Common myeloid progenitor, CD34-positive (primary cell): ENCODE results near the gene CXCL5.
"Not testable (repeated sequence)": the region's sequence is repeated elsewhere in the genome, so short reads cannot be mapped to it uniquely, and the experiment has no call there.

Source experiments
- CTCF ChIA-PET: fragments of 350-600 bp; sonication (Branson Sonifier 250); formaldehyde crosslinking; loops from one replicate; lab custom pipeline; 2021; ENCODE audit warnings: antibody characterized with exemption; lab: Charles Lee
- POLR2A ChIA-PET: fragments of 350-600 bp; sonication (Branson Sonifier 250); formaldehyde crosslinking; loops from one replicate; lab custom pipeline; 2021; ENCODE audit warnings: antibody characterized with exemption; lab: Charles Lee
- DNase-seq, 3 donors: peaks; one replicate each; pipeline versions ENCODE4 v3.0.0 to v3.0.0-alpha.2; 2013
- H3K27ac ChIP-seq, 2 experiments: 1 replicate in 1 of 2; 2 replicates in 1 of 2; pipeline ENCODE4 v1.7.0; 2013; ENCODE audit warnings: inconsistent platforms in 2 of 2, low read length in 2 of 2, mild to moderate bottlenecking in 2 of 2, low read depth in 1 of 2, moderate library complexity in 1 of 2; ENCODE audit not compliant: severe bottlenecking in 2 of 2, insufficient read depth in 1 of 2, poor library complexity in 1 of 2
- H3K27me3 ChIP-seq, 5 experiments: replicated peaks in 2 of 5; 1 replicate in 3 of 5; 2 replicates in 2 of 5; pipeline versions ENCODE4 v1.6.1 to v1.7.0; 2013; ENCODE audit warnings: low read length in 4 of 5, mild to moderate bottlenecking in 2 of 5, moderate library complexity in 2 of 5, inconsistent platforms in 1 of 5; ENCODE audit not compliant: insufficient read depth in 5 of 5, control insufficient read depth in 4 of 5
- H3K36me3 ChIP-seq, 4 experiments: 1 replicate in 2 of 4; 2 replicates in 2 of 4; pipeline versions ENCODE4 v1.6.1 to v1.7.0; 2013; ENCODE audit warnings: low read length in 3 of 4, control low read depth in 1 of 4, mild to moderate bottlenecking in 1 of 4; ENCODE audit not compliant: control insufficient read depth in 4 of 4, insufficient read depth in 4 of 4
- H3K4me1 ChIP-seq, 4 experiments: 1 replicate in 3 of 4; 2 replicates in 1 of 4; pipeline versions ENCODE4 v1.6.1 to v1.7.1; 2013; ENCODE audit warnings: low read length in 3 of 4, mild to moderate bottlenecking in 3 of 4, control low read depth in 1 of 4, inconsistent platforms in 1 of 4, moderate library complexity in 1 of 4; ENCODE audit not compliant: control insufficient read depth in 4 of 4, insufficient read depth in 4 of 4; ENCODE audit errors: control extremely low read depth in 1 of 4
- H3K4me3 ChIP-seq, 7 experiments: 1 replicate in 4 of 7; 2 replicates in 3 of 7; pipeline versions ENCODE4 v1.5.1 to v1.7.0; 2013; ENCODE audit warnings: mild to moderate bottlenecking in 7 of 7, low read length in 6 of 7, moderate library complexity in 6 of 7, inconsistent platforms in 2 of 7, low read depth in 2 of 7, control low read depth in 1 of 7; ENCODE audit not compliant: insufficient read depth in 4 of 7, control insufficient read depth in 1 of 7; ENCODE audit errors: extremely low read depth in 1 of 7
- H3K9me3 ChIP-seq, 5 experiments: 1 replicate in 4 of 5; 2 replicates in 1 of 5; pipeline versions ENCODE4 v1.6.1 to v1.7.1; 2013; ENCODE audit warnings: low read length in 4 of 5, mild to moderate bottlenecking in 2 of 5, inconsistent platforms in 1 of 5, low read depth in 1 of 5, moderate library complexity in 1 of 5; ENCODE audit not compliant: control insufficient read depth in 4 of 5, insufficient read depth in 2 of 5; ENCODE audit errors: control extremely low read depth in 1 of 5
- WGBS: methylation state at CpG from one replicate; pipeline ENCODE4 v1.1.5; 2013; ENCODE audit not compliant: insufficient coverage; 5-methylcytosine and 5-hydroxymethylcytosine counted together

Gene CXCL5

DNA sequence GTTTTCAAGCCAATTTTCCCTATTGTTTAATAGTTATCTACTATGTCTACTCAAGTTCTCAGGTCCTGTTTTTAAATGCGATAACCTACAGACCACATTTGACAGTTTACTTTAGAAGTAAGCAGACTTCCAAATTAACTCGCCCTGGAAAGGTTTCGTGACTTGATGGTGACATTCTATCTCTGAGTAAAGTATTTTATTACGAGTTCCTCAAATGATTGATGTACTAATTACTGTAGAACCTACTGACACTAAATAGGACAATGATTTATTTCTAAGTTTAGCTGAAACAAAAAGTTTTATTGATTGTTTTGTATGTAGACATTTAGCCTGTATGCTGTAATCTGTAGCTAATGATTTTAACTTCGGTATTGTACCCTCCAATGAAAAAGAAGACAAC lies 8.5 kb downstream of the CXCL5 start:
- no CpG with 5 or more reads among the region's 5 CpGs for WGBS
- Histone ChIP-seq H3K4me3 (no peak overlapping the region), H3K36me3 (no peaks in the 10 kb centered on the region), H3K27ac (no peak overlapping the region), H3K4me1 (peaks cover 0 to 27% (median 12%) of the 10 kb centered on the region in 4 experiments), H3K27me3 (no peaks in the 10 kb centered on the region), H3K9me3 (no peaks in the 10 kb centered on the region)
- no peak for DNase-seq
- ChIA-PET CTCF (interaction anchor here (0.6 to 1.4 kb wide), 2 partner anchors 48 to 111 kb away, joined by 3 to 4 read pairs; no protein-coding TSS in a partner anchor), POLR2A (no interaction called here)

DNA sequence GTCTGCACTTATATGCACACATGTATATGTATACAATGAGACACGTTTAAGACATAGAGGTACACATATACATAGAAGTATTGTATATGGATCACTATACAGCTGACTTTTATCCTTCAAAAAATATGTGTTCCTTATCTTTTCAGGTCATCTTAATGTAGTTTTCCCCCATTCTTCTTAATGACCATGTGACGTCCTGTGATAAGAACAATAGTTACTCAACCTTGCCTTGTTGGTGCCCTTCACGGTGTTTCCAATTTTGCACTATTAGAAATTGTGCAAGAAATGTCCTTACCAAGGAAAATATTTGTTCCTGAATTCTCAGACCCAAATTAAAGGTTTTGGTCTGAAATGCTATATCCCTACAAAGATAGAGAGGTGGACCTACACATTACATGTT lies 9.4 kb downstream of the CXCL5 start:
- Histone ChIP-seq H3K27ac (no peak overlapping the region), H3K36me3 (no peaks in the 10 kb centered on the region), H3K9me3 (no peaks in the 10 kb centered on the region), H3K27me3 (no peaks in the 10 kb centered on the region), H3K4me3 (no peak overlapping the region), H3K4me1 (peaks cover 0 to 27% (median 12%) of the 10 kb centered on the region in 4 experiments)
- ChIA-PET CTCF (no interaction called here), POLR2A (no interaction called here)
- no peak for DNase-seq
- 14% methylated on average over 1 of the region's 3 CpGs for WGBS

DNA sequence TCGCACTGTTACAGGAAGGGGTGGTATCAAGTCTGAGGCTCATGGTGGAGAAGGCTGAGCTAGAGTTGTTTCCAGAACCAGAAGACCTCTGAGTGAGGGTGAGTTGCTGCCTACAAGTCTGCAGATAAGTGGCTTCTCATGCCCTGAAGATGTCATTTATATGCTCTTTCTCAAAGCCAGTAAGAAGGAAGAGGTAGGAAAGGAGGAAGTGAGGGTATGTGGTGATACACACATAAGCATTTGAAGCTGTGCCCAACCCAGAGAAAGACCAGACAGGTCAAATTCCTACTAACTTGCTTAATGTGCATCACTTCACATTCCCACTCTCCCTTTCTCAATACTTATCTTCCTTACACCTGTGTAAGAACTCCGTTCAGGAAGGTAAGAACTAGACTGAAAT lies 10.4 kb downstream of the CXCL5 start, which contains the start of gene PPBP:
Gene PPBP (minus strand): TSS at position 130 of the 400 bp plus-strand sequence. CDS start 87 bp downstream, at position 43.
- no peak within 1 kb of the TSS for H3K27ac ChIP-seq
- no peaks in the 10 kb centered on the region for H3K27me3 ChIP-seq
- H3K9me3 ChIP-seq, result no peaks in the 10 kb centered on the region
- ChIA-PET POLR2A (no interaction called here), CTCF (no interaction called here)
- H3K36me3 ChIP-seq, result no peaks in the 10 kb centered on the region
- peak in 2 of 3 donors; percentile 58 to 69 for DNase-seq
- no peak within 1 kb of the TSS for H3K4me3 ChIP-seq
- WGBS, result 57% methylated on average over 1 of the region's 2 CpGs
- H3K4me1 ChIP-seq, result peaks cover 0 to 27% (median 12%) of the 10 kb centered on the region in 4 experiments

DNA sequence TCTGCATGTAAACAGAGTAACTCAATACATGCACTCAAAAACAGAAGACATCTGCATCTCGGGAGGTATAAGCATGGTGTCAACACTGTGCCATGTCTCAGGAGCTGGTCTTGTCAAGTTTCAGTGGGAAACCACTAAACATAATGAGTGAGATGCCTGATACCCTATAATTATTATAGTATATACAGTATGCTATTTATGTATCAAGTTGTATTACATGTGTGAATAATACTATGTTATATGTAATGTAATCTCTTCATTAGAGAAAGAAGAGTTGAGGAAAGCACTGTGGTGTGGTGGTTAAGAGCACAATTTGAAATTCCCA lies 13.0 kb downstream of the CXCL5 start:
- CTCF ChIA-PET, result interaction anchor here (1.2 kb wide), 1 partner anchor 325 kb away, joined by 3 read pairs; no protein-coding TSS in a partner anchor
- POLR2A ChIA-PET, result no interaction called here
- Histone ChIP-seq H3K4me1 (peaks cover 0 to 23% (median 10%) of the 10 kb centered on the region in 4 experiments), H3K27ac (no peak overlapping the region), H3K9me3 (no peaks in the 10 kb centered on the region), H3K36me3 (no peaks in the 10 kb centered on the region), H3K4me3 (no peak overlapping the region), H3K27me3 (no peaks in the 10 kb centered on the region)
- DNase-seq, result no peak
- no CpG with 5 or more reads among the region's 1 CpG for WGBS

DNA sequence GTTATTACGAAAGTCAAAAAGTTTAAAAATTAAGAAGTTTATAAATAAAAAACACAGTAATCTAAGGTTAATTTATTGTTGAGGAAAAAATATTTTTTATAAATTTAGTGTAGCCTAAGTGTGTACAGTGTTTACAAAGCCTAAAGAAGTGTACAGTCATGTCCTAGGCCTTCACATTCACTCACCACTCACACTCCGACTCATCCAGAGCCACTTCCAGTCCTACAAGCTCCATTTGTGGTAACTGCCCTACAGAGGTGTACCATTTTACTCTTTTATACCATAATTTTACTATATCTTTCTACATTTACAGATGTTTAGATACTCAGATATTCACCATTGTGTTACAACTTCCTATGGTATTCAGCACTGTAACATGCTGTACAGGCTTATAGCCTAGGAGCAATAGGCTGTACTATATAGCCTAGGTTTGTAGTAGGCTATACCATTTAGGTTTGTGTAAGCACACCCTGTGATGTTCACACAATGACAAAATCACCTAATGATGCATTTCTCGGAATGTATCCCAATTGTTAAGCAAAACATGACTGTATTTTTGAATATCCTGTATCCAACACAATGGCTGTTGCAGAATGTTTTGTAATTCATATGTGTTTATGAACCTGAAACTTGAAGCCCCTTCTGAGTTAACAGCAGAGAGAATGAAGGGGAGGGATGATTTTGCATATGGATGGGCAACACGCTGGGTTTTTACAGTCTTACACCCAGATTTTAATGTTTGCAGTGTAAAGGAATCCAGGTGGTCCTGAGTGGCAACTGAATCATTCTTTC lies 13.5 kb downstream of the CXCL5 start:
- POLR2A ChIA-PET, result no interaction called here

DNA sequence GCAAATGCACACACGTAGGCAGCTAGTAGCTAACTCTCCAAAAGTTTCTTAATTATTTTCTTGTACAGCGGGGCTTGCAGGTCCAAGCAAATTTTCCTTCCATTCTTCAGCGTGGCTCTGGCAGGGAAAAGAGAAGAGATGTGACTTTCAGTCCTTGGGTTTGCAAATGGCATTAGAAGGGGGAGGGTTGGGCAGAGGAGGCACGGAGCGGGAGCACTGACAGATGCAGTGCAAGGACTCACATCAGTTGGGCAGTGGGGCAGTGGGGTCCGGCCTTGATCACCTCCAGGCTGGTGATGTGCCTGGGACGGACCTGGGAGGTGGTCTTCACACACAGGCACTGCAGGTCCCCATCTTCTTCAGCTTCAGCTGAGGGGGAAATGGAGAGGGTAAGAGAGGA lies 17.3 kb downstream of the CXCL5 start:
- H3K4me3 ChIP-seq, H3K27ac ChIP-seq, POLR2A ChIA-PET, DNase-seq, H3K27me3 ChIP-seq, H3K9me3 ChIP-seq, H3K36me3 ChIP-seq: not testable (repeated sequence)
- CTCF ChIA-PET, result interaction anchor here (1.0 to 2.7 kb wide), 3 partner anchors 33 to 153 kb away, joined by 3 to 9 read pairs (median 3); no protein-coding TSS in a partner anchor
- 97% methylated on average over 6 of the region's 7 CpGs for WGBS
- H3K4me1 ChIP-seq, result peaks cover 0 to 24% (median 10%) of the 10 kb centered on the region in 4 experiments

More for the DNA sequence above, 13.5 kb downstream of the CXCL5 start:
- no peaks in the 10 kb centered on the region for H3K9me3 ChIP-seq
- H3K4me1 ChIP-seq, result peaks cover 0 to 23% (median 10%) of the 10 kb centered on the region in 4 experiments
- H3K4me3 ChIP-seq, result no peak overlapping the region
- CTCF ChIA-PET, result interaction anchor here (0.7 to 1.4 kb wide), 4 partner anchors 52 to 324 kb away, joined by 3 to 5 read pairs (median 3); no protein-coding TSS in a partner anchor
- no peak overlapping the region for H3K27ac ChIP-seq
- WGBS, result 100% methylated on average over 3 of the region's 4 CpGs
- H3K36me3 ChIP-seq, result no peaks in the 10 kb centered on the region
- H3K27me3 ChIP-seq, result no peaks in the 10 kb centered on the region
- DNase-seq, result no peak

DNA sequence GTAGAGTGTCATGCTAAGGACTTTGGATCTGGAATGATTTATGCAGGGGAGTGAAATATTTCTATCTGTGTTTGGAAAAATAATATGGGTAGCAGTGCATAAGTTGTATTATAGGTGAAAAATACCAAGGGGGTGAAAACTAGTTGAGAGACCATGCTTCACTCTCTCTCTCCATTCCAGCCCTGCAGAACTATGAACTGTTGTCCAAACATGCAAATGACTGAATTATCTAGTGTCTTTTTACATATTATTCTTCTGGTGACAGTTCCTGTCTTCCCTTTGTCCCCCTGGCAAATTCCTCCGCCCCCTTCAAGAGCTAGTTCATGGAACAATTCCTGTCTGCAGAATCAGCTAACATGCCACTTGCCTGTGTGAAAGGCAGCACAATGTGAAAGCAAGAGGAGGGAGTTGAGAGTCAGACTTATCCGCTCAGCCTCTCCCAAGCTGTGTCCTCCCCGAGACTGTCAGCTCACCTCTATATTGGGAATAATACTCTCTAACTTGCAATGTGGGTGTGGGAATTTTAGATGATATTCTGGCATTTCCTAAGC lies 19.0 kb downstream of the CXCL5 start:
- Histone ChIP-seq H3K27ac (no peak overlapping the region), H3K4me3 (no peak overlapping the region), H3K9me3 (peaks cover 0 to 2% (median 0%) of the 10 kb centered on the region in 5 experiments), H3K4me1 (peaks cover 0 to 24% (median 10%) of the 10 kb centered on the region in 4 experiments), H3K27me3 (no peaks in the 10 kb centered on the region), H3K36me3 (no peaks in the 10 kb centered on the region)
- ChIA-PET CTCF (interaction anchor here (1.1 to 2.7 kb wide), 3 partner anchors 12 to 79 kb away, joined by 3 to 9 read pairs (median 6); no protein-coding TSS in a partner anchor), POLR2A (no interaction called here)
- WGBS, result 92% methylated on average over 2 of the region's 3 CpGs
- no peak for DNase-seq
